ENCODE results near the gene METTL13.

Gene METTL13

DNA sequence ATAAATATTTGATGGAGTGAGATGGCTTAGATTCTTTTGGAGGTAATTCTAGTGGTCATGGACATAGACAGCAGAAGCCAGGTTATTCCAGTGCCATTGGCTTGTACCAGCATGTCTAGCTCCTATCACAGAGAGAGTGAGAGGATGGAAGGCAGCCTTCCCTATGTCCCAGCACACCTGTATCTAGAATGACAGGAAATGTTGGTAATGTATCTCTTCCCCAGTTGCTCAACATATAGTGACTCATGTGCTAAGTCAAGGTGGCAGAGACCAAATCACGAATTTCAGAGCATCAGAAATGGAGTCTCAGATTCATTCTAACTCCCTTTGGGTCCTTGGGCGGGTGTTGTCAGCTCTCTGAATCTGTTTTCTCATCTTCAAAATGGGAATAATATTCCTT lies 28.4 kb downstream of the METTL13 start:
- no peak for TF ChIP-seq CTCF (IDR thresholded peaks at IDR 0.05; ENCODE audit: low read length, missing control alignments)
- H3K4me3 ChIP-seq (replicated peaks; ENCODE audit: low read depth, low read length): no peak overlapping the region
- no peak for DNase-seq (ENCODE audit: low read depth)

GRCh38 chr1:171811672-171812071 lies 30.2 kb downstream of the METTL13 start:
- no peak overlapping the region for H3K4me3 ChIP-seq (replicated peaks; ENCODE audit: low read depth, low read length)
- TF ChIP-seq CTCF (IDR thresholded peaks at IDR 0.05; ENCODE audit: low read length, missing control alignments): no peak
- no peak for DNase-seq (ENCODE audit: low read depth)

GRCh38 chr1:171814692-171815091 lies 33.2 kb downstream of the METTL13 start:
- DNase-seq (ENCODE audit: low read depth): peak; percentile 42
- no peak overlapping the region for H3K4me3 ChIP-seq (replicated peaks; ENCODE audit: low read depth, low read length)
- TF ChIP-seq CTCF (IDR thresholded peaks at IDR 0.05; ENCODE audit: low read length, missing control alignments): no peak

DNA sequence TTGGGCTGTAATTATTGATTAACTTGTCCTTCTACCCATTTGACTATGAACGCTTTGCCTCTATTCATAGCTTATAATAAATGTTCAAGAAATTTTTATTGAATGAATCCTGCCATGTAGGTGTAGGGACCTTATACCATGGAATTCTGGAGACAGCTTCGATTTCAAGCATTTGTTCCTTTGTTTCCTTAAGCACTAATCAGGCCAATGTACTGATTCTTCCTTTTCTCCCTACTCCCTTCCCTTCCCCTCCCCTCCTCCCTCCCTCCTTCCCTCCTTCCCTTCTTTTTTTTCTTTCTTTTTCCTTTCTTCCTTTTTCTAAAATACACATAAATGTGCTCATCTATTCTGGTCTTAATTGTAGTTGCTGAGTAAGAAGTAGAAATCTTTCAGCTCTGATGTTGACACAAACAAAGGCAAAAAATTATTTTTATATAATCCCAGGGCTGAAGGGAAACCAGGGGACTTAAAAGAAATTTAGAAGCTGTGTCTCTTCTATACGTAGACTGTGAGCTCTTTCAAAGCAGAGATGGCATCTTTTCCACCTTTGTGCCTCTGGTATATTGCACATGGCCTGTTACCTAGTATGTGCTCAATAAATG lies 34.9 kb downstream of the METTL13 start:
- DNase-seq (ENCODE audit: low read depth): no peak
- H3K4me3 ChIP-seq (replicated peaks; ENCODE audit: low read depth, low read length): no peak overlapping the region
- TF ChIP-seq CTCF (IDR thresholded peaks at IDR 0.05; ENCODE audit: low read length, missing control alignments): no peak

- no peak for TF ChIP-seq CTCF (IDR thresholded peaks at IDR 0.05; ENCODE audit: low read length, missing control alignments)
- H3K4me3 ChIP-seq (replicated peaks; ENCODE audit: low read depth, low read length): no peak overlapping the region
- peak; percentile 64 for DNase-seq (ENCODE audit: low read depth)
Observed at GRCh38 chr1:171817511-171818265, 36.2 kb downstream of the METTL13 start.

DNA sequence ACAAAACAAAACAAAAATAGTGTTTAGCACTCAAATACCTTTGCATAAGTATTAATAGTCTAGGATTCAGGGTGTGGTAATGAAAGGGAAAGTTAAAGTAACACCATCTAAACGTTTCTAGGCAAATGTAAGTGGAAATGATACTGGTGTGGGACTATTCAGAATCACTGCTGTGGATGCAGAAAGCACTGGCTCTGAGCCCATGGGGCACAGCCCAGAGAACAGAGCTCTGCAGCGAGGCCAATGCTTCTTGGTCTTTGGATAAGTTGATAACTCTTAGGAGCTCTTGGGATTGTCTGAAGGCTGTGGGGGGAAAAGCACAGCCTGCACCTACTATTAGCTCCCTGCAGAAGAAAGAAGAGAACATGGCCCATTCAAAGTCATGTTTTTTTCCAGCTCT lies 38.5 kb downstream of the METTL13 start:
- H3K4me3 ChIP-seq (replicated peaks; ENCODE audit: low read depth, low read length): no peak overlapping the region
- DNase-seq (ENCODE audit: low read depth): no peak
- TF ChIP-seq CTCF (IDR thresholded peaks at IDR 0.05; ENCODE audit: low read length, missing control alignments): no peak

- no peak for TF ChIP-seq CTCF (IDR thresholded peaks at IDR 0.05; ENCODE audit: low read length, missing control alignments)
- no peak for DNase-seq (ENCODE audit: low read depth)
- no peak overlapping the region for H3K4me3 ChIP-seq (replicated peaks; ENCODE audit: low read depth, low read length)
Observed at GRCh38 chr1:171826973-171827372, 45.5 kb downstream of the METTL13 start.
